ENCODE results near the gene CLEC16A. TPM values are rescaled to one million over a fixed set of nuclear protein-coding genes. Genes with fewer than 3 reads are reported as not detected.
"Not testable (repeated sequence)": the region's sequence is repeated elsewhere in the genome, so short reads cannot be mapped to it uniquely, and the experiment has no call there.

CLEC16A gene
- total RNA-seq, 1 donor from 2014 or later = 19.8 TPM

DNA sequence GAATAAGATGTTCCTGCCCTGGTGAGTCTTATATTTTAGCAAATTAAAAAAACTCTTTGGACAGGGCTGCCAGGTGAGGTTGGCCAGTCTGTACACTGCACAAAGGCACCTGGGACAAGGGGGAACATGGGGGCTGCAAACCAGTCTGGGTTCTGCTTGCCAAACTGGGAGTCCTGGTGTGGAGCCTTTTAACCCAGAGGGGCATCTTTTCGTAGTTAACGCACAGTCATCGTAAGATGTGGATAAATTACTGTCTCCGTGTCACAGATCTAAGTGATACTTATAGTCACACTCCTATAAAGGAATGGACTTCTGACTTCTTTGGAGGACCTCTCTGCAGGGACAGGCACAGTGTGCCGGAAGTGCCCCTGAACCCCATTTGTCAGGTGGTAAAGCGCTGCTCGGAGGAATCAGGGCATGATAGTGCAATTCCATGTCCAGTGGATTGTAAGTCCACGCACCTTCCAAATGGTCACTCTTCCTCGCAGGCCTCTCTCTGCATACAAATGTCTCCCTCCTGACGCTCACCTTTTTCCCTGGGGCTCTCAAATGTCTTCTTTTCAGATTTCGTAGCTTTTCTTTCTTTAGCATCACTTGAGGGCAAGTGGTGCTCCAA, 16.8 kb upstream of the CLEC16A start:
- TF ChIP-seq, protein P1, sequence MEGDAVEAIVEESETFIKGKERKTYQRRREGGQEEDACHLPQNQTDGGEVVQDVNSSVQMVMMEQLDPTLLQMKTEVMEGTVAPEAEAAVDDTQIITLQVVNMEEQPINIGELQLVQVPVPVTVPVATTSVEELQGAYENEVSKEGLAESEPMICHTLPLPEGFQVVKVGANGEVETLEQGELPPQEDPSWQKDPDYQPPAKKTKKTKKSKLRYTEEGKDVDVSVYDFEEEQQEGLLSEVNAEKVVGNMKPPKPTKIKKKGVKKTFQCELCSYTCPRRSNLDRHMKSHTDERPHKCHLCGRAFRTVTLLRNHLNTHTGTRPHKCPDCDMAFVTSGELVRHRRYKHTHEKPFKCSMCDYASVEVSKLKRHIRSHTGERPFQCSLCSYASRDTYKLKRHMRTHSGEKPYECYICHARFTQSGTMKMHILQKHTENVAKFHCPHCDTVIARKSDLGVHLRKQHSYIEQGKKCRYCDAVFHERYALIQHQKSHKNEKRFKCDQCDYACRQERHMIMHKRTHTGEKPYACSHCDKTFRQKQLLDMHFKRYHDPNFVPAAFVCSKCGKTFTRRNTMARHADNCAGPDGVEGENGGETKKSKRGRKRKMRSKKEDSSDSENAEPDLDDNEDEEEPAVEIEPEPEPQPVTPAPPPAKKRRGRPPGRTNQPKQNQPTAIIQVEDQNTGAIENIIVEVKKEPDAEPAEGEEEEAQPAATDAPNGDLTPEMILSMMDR (IDR thresholded peaks at IDR 0.05; ENCODE audit: insufficient read depth, low read length, poor library complexity, severe bottlenecking) = no peak
- Histone ChIP-seq H3K4me3 (ENCODE audit: low read depth, low read length) (no peak overlapping the region), H3K36me3 (ENCODE audit: control insufficient read depth, insufficient read depth, low read length) (peaks cover 2% of the 10 kb centered on the region), H3K27me3 (ENCODE audit: control insufficient read depth, insufficient read depth, low read length) (no peaks in the 10 kb centered on the region)
- DNase-seq (ENCODE audit: low read depth) = no peak

DNA sequence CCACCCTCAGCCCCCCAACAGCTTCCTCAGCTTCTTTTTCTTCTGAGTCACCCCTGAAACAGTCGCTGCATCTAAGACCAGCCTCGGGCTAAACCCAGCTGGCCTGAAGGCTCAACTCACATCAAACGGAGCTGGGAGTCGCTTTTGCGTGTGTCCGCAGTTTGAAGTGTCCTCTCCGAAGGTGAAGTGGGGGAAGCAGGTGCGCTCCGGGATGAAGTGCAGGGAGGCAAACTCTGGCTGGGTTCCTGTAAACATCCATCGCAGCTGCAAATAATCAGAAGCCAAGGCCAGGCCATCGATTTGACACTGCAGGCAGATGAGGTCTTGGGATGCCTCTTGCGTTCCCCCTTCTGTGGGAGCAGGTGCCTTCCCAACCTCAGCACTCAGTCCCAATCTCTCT, 15.3 kb upstream of the CLEC16A start:
- not testable (repeated sequence) for H3K36me3 ChIP-seq (ENCODE audit: control insufficient read depth, insufficient read depth, low read length); H3K27me3 ChIP-seq (ENCODE audit: control insufficient read depth, insufficient read depth, low read length); DNase-seq (ENCODE audit: low read depth); H3K4me3 ChIP-seq (ENCODE audit: low read depth, low read length)

DNA sequence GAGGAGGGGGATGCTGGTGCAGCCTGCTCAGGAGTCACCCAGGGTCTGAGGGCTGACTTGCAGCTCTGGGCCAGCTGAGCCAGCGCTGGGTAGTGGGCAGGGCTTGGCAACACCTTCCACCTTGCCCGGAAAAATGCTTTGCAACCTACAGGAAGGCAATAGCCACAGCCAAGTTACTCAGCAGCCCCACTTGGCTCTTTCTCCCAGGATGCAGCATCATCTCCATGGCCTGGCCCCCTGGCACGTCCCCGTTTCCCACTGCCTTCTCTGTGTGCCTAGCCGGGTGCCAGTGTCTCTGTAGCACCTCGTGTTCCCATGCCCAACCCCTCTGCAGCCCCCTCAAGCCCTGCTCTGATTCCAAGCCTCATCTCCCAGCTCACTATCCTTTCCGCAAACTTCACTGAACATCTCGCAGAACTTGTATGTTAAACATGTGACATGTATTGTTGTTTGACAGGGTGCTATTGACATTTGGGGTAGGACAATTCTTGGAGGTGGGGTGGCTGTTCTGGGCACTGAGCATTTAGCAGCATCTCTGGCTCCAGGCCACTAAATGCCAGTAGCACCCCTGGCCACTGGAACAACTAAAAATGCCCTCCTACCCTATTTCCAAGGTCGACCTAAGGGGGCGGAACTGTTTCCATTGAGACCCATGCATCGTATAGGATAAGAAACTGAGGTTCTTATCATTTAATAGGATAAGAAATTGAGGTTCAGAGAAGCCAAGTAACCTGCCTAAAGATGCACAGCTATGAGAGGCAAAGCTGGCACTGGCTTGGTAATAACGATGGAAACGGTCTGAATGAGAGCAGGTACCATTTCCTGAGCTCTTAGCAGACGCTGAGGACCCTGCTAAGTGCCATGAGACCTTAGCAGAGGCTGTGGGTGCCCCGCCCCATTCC, 14.3 kb upstream of the CLEC16A start:
- TF ChIP-seq, protein P1 (IDR thresholded peaks at IDR 0.05; ENCODE audit: insufficient read depth, low read length, poor library complexity, severe bottlenecking) = no peak
- Histone ChIP-seq H3K36me3 (ENCODE audit: control insufficient read depth, insufficient read depth, low read length) (peaks cover 2% of the 10 kb centered on the region), H3K27me3 (ENCODE audit: control insufficient read depth, insufficient read depth, low read length) (no peaks in the 10 kb centered on the region), H3K4me3 (ENCODE audit: low read depth, low read length) (no peak overlapping the region)
- DNase-seq (ENCODE audit: low read depth) = no peak

DNA sequence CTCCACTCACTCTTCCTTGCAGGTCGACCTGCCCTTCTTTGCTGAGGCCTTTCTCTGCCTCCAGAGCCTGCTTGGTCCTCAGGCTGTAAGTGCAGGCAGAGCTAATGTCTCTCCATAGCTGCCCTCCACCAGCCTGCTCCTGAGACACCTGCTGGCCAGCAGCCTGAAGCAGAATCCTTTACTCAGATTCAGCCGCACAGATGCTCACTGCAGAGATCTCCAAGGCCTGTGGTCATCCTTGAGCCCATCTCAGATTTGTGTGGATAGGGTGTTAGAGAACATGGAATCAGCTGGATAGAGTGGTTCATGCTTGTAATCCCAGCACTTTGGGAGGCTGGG, 13.6 kb upstream of the CLEC16A start:
- no peak for DNase-seq (ENCODE audit: low read depth)
- Histone ChIP-seq H3K36me3 (ENCODE audit: control insufficient read depth, insufficient read depth, low read length) (peaks cover 2% of the 10 kb centered on the region), H3K4me3 (ENCODE audit: low read depth, low read length) (no peak overlapping the region), H3K27me3 (ENCODE audit: control insufficient read depth, insufficient read depth, low read length) (no peaks in the 10 kb centered on the region)
- TF ChIP-seq, protein P1 (IDR thresholded peaks at IDR 0.05; ENCODE audit: insufficient read depth, low read length, poor library complexity, severe bottlenecking) = no peak

DNA sequence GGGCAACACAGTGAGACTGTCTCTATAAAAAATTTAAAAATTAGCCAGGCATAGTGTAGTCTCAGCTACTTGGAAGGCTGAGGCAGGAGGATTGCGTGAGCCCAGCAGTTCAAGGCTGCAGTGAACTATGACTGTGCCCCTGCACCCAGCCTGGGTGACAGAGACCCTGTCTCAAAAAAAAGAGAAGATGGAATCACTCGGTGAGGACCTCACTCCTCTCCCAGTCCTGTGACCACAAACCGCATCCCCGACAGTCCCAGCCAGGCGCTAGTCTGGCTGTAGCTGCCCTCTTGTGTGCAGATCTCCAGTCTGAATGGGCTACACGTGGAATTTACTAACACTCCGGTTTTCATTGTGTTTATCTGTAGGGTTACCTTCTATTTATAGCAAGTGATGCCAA, 13.2 kb upstream of the CLEC16A start:
- no peak overlapping the region for H3K4me3 ChIP-seq (ENCODE audit: low read depth, low read length)
- H3K36me3 ChIP-seq (ENCODE audit: control insufficient read depth, insufficient read depth, low read length) = peaks cover 2% of the 10 kb centered on the region
- TF ChIP-seq, protein P1 (IDR thresholded peaks at IDR 0.05; ENCODE audit: insufficient read depth, low read length, poor library complexity, severe bottlenecking) = no peak
- no peak for DNase-seq (ENCODE audit: low read depth)
- no peaks in the 10 kb centered on the region for H3K27me3 ChIP-seq (ENCODE audit: control insufficient read depth, insufficient read depth, low read length)

DNA sequence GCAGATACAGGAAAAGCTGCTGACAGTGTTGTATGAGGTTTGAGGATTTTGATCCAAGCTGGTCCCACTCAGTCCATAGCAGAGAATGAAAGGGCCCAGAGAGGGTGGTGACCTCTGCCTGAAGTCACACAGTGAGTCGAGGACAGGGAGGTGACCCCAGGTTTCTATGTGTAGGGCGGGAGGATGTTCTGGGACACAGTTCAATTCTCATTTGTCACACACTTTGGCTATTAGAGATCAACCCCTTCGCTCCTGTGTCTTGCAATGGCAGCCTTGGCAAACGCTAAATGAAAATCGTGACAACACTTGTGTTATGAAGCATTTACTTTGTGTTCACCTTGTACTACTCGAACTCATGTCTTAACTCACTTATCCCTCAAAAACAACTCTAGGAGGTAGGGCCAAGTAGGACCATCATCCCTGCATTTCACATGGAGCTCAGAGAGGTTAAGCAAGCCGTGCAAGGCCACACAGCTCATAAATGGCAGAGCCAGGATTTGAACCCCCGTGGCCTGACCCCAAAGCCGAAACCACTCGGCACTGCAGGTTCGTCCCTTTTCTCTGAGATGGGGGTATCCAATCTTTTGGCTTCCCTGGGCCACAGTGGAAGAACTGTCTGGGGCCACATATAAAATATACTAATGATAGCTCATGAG, 12.3 kb upstream of the CLEC16A start:
- H3K4me3 ChIP-seq (ENCODE audit: low read depth, low read length) = no peak overlapping the region
- TF ChIP-seq, protein P1 (IDR thresholded peaks at IDR 0.05; ENCODE audit: insufficient read depth, low read length, poor library complexity, severe bottlenecking) = no peak
- H3K36me3 ChIP-seq (ENCODE audit: control insufficient read depth, insufficient read depth, low read length) = peaks cover 2% of the 10 kb centered on the region
- DNase-seq (ENCODE audit: low read depth) = no peak
- H3K27me3 ChIP-seq (ENCODE audit: control insufficient read depth, insufficient read depth, low read length) = no peaks in the 10 kb centered on the region
